Measurements from ENCODE around the gene ATP8B2. TPM values are rescaled to one million over a fixed set of nuclear protein-coding genes. Genes with fewer than 3 reads are reported as not detected.
"Not testable (repeated sequence)": the region's sequence is repeated elsewhere in the genome, so short reads cannot be mapped to it uniquely, and the experiment has no call there.

The ATP8B2 gene
- total RNA-seq, 6 donors from 2014 or later, result 20.2 to 45.1 (median 37.4) TPM

DNA sequence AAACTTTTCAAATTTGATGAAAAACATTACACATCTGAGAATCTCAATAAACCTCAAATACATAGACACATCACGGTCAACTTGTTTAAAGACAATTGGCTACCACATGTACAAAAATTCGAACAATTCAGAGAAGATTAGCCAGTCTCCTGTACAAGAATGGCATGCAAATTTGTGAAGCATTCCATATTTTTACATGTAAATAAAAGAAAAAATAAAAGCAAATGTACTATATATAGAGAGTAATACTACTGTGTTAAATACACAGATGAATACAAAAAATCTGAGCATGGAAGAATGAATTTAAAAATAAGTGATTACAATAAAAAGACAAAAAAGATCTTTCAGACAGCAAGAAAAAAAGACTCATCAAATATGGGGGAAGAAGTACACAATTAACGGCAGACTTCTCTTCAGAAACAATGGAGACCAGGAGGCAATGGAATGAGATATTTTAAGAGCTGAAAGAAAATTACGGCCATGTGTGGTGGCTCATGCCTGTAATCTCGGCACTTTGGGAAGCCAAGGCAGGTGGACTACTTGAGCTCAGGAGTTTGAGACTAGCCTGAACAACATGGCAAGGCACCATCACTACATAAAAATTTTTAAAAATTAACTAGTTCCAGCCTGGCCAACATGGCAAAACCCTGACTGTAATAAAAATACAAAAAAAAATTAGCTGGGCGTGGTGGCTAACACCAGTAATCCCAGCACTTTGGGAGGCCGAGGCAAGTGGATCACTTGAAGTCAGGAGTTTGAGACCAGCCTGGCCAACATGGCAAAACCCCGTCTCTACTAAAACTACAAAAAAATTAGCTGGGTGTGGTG is 29.7 kb upstream of the ATP8B2 start:
- H3K9me3 ChIP-seq, result peaks cover 15 to 29% (median 21%) of the 10 kb centered on the region in 4 donors
- H3K36me3 ChIP-seq, result no peaks in the 10 kb centered on the region
- no peak overlapping the region for H3K4me3 ChIP-seq
- ATAC-seq (ENCODE audit: low FRiP score in 2 of 2) (no peak), DNase-seq (no peak)
- no peak overlapping the region for H3K27ac ChIP-seq
- H3K4me1 ChIP-seq, result no peaks in the 10 kb centered on the region
- 81 to 83% methylated on average over 8 of the region's 8 CpGs for WGBS, 2 donors
- no peaks in the 10 kb centered on the region for H3K27me3 ChIP-seq
- TF ChIP-seq EP300 (IDR thresholded peaks at IDR 0.05), result no peak

DNA sequence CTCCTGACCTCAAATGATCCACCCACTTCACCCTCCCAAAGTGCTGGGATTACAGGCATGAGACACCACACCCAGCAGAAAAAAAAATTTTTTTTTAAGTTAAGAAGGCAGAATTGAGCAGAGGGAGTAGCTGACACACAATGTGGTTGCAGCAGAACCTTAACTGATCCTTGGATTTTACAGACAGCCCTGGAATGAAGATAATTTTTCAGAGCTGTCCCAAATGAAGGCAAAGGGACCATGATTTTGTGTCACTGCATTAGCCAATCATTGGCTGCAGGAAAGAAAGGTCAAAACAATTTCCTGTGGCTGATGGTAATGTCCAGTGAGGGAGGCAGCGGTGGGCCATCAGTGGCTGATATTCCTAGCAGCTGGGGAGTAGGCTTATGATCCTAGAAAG is 23.7 kb upstream of the ATP8B2 start:
- DNase-seq (no peak), ATAC-seq (ENCODE audit: low FRiP score in 2 of 2) (no peak)
- WGBS, 2 donors, result 86 to 100% methylated on average over 1 of the region's 1 CpG
- Histone ChIP-seq H3K27me3 (no peaks in the 10 kb centered on the region), H3K4me3 (no peak overlapping the region), H3K27ac (no peak overlapping the region), H3K36me3 (no peaks in the 10 kb centered on the region), H3K9me3 (no peaks in the 10 kb centered on the region), H3K4me1 (no peaks in the 10 kb centered on the region)
- no peak for TF ChIP-seq POLR2AphosphoS5 (IDR thresholded peaks at IDR 0.05)

DNA sequence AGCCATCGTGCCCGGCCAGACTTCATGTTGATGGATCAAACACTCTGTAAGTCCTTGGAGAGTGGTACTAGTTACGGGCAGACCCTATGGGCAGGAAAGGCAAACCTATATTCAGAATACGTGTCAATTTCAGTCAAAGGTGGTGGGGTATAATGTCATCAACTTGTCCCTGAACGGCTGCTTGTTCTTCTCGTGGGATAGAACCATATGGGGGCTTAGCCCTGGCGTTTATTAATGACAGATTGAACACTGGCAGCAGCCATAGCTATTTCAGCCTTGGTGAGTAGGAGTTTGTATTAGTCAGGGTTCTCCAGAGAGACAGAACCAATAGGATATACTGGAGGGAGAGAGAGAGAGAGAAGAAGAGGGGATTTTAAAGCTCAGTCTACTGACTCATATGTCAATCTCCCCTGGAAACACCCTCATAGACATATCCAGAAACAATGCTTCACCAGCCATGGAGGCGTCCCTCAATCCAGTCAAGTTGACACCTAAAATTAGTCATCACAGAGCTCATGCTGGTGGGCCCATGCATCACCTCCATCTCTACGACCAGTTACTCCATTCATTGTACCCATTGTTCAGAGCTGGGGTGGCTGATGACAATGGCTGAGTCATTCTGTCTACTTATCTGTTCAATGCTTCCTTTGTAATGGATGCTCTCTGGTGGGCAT is 20.5 kb upstream of the ATP8B2 start:
- H3K36me3 ChIP-seq, result no peaks in the 10 kb centered on the region
- TF ChIP-seq, protein P1, sequence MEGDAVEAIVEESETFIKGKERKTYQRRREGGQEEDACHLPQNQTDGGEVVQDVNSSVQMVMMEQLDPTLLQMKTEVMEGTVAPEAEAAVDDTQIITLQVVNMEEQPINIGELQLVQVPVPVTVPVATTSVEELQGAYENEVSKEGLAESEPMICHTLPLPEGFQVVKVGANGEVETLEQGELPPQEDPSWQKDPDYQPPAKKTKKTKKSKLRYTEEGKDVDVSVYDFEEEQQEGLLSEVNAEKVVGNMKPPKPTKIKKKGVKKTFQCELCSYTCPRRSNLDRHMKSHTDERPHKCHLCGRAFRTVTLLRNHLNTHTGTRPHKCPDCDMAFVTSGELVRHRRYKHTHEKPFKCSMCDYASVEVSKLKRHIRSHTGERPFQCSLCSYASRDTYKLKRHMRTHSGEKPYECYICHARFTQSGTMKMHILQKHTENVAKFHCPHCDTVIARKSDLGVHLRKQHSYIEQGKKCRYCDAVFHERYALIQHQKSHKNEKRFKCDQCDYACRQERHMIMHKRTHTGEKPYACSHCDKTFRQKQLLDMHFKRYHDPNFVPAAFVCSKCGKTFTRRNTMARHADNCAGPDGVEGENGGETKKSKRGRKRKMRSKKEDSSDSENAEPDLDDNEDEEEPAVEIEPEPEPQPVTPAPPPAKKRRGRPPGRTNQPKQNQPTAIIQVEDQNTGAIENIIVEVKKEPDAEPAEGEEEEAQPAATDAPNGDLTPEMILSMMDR (IDR thresholded peaks at IDR 0.05), result no peak
- TF ChIP-seq POLR2A (IDR thresholded peaks at IDR 0.05), result no peak
- TF ChIP-seq EP300 (IDR thresholded peaks at IDR 0.05), result no peak
- TF ChIP-seq POLR2AphosphoS5 (IDR thresholded peaks at IDR 0.05), result no peak
- no peak overlapping the region for H3K4me3 ChIP-seq
- no peaks in the 10 kb centered on the region for H3K27me3 ChIP-seq
- ATAC-seq (ENCODE audit: low FRiP score in 2 of 2) (no peak), DNase-seq (no peak)
- H3K4me1 ChIP-seq, result no peaks in the 10 kb centered on the region
- no peaks in the 10 kb centered on the region for H3K9me3 ChIP-seq
- WGBS, 2 donors, result 85 to 86% methylated on average over 9 of the region's 9 CpGs
- H3K27ac ChIP-seq, result no peak overlapping the region

GRCh38 chr1:154306151-154306550 is 19.2 kb upstream of the ATP8B2 start:
- no peak for DNase-seq
- WGBS, 2 donors, result 84 to 89% methylated on average over 3 of the region's 3 CpGs
- H3K27ac ChIP-seq, result no peak overlapping the region
- no peaks in the 10 kb centered on the region for H3K36me3 ChIP-seq
- TF ChIP-seq POLR2A (IDR thresholded peaks at IDR 0.05) (no peak), EP300 (IDR thresholded peaks at IDR 0.05) (no peak)
- TF ChIP-seq, protein P1 (IDR thresholded peaks at IDR 0.05), result no peak
- H3K9me3 ChIP-seq, result no peaks in the 10 kb centered on the region
- ATAC-seq (ENCODE audit: low FRiP score in 2 of 2), result no peak
- H3K4me3 ChIP-seq, result no peak overlapping the region
- no peaks in the 10 kb centered on the region for H3K27me3 ChIP-seq
- H3K4me1 ChIP-seq, result no peaks in the 10 kb centered on the region

GRCh38 chr1:154307670-154308270 is 17.6 kb upstream of the ATP8B2 start:
- not testable (repeated sequence) for DNase-seq; H3K4me3 ChIP-seq; H3K9me3 ChIP-seq; ATAC-seq (ENCODE audit: low FRiP score in 2 of 2); H3K4me1 ChIP-seq; H3K36me3 ChIP-seq; H3K27ac ChIP-seq; H3K27me3 ChIP-seq
- 46 to 73% methylated on average over 4 of the region's 4 CpGs for WGBS, 2 donors

DNA sequence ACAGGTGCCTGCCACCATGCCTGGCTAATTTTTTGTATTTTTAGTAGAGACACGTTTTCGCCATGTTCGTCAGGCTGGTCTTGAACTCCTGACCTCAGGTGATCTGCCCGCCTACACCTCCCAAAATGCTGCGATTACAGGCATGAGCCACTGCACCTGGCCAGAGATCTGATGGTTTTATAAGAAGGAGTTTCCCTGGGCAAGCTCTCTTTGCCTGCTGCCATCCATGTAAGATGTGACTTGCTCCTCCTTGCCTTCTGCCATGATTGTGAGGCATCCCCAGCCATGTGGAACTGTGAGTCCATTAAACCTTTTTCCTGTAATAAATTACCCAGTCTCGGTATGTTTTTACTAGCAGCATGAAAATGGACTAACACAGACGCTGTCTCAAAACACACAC is 16.2 kb upstream of the ATP8B2 start:
- not testable (repeated sequence) for H3K27ac ChIP-seq; H3K36me3 ChIP-seq; DNase-seq; H3K9me3 ChIP-seq; H3K4me1 ChIP-seq; ATAC-seq (ENCODE audit: low FRiP score in 2 of 2); H3K27me3 ChIP-seq; H3K4me3 ChIP-seq
- WGBS, 2 donors, result 86 to 87% methylated on average over 7 of the region's 7 CpGs

DNA sequence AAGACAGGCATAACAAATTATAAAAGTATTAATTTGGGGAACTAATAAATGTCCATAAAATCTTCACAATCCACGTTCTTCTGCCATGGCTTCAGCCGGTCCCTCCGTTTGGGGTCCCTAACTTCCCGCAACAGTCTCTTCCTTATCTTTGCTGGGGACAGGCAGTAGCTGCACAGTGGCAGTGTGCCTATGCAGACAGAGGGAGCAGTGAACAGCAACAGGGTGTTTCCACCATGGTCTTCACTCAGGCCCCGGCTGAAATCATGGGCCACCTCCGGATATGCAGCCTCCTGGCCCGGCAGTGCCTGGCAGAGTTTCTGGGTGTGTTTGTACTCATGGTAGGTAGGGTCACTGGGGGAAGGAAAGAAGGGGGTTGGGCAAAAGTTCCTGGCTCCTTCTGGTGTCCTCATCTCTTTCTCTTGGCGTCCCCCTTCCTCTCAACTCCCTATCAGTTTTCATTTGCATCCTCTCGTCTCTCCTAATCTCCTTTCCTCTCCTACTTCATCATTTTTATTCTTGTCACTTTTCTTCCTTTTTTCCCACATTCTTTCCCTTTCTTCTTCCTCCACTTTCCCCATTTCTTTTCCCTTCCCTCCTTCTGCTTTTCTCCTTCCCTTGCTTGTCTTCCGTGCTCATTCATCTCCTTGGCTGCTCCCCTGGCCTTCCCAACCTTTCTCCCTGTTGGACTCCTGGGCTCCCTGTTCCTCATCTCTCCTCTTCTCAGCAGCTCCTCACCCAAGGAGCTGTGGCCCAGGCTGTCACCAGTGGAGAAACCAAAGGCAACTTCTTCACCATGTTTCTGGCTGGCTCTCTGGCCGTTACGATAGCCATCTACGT is 12.9 kb upstream of the ATP8B2 start:
- H3K4me3 ChIP-seq; ATAC-seq (ENCODE audit: low FRiP score in 2 of 2); H3K4me1 ChIP-seq; H3K36me3 ChIP-seq; DNase-seq; H3K27me3 ChIP-seq; H3K27ac ChIP-seq: not testable (repeated sequence)
- WGBS, 2 donors, result 70 to 83% methylated on average over 13 of the region's 13 CpGs
- peaks cover 0 to 11% (median 9%) of the 10 kb centered on the region in 4 donors for H3K9me3 ChIP-seq

Data from upper lobe of left lung (tissue), 6 donors.